WTC11 (cell line): ENCODE data around the gene NBEA. TPM values are rescaled to one million over a fixed set of nuclear protein-coding genes. Genes with fewer than 3 reads are reported as not detected.

Source experiments
- ATAC-seq: fragments of 200-7000 bp; cut with Tn5 transposase; 2 replicates; pipeline ENCODE4 v1.10.0; 2021; ENCODE audit warnings: mild to moderate bottlenecking, moderate library complexity
- CTCF ChIA-PET: fragments of 300-600 bp; sonication (Branson Sonifier 250); formaldehyde crosslinking; loops from one replicate; lab custom pipeline; 2021; ENCODE audit warnings: antibody characterized with exemption; lab: Charles Lee
- POLR2A ChIA-PET: fragments of 350-600 bp; sonication (Branson Sonifier 250); formaldehyde crosslinking; loops from one replicate; lab custom pipeline; 2021; ENCODE audit warnings: antibody characterized with exemption; lab: Charles Lee
- DNase-seq: peaks from one replicate; pipeline ENCODE4 v3.0.0; 2021; ENCODE audit warnings: low spot score
- H3K27ac Mint-ChIP-seq: 2 replicates; pipeline ENCODE4 v1.8.0; 2021; ENCODE audit warnings: mixed read lengths
- H3K27me3 Mint-ChIP-seq: 2 replicates; pipeline ENCODE4 v1.8.0; 2021; ENCODE audit warnings: low read depth, mild to moderate bottlenecking, moderate library complexity, mixed read lengths
- H3K36me3 Mint-ChIP-seq: 2 replicates; pipeline ENCODE4 v1.8.0; 2021; ENCODE audit warnings: mixed read lengths
- H3K4me1 Mint-ChIP-seq: 2 replicates; pipeline ENCODE4 v1.8.0; 2022; ENCODE audit warnings: mixed read lengths
- H3K4me3 Mint-ChIP-seq: 2 replicates; pipeline ENCODE4 v1.8.0; 2021; ENCODE audit warnings: mild to moderate bottlenecking, moderate library complexity, mixed read lengths
- H3K9me3 Mint-ChIP-seq: 2 replicates; pipeline ENCODE4 v1.8.0; 2021; ENCODE audit warnings: mixed read lengths
- ATF6 ChIP-seq: sonication (generic); formaldehyde crosslinking; IDR thresholded peaks from 2 replicates; pipeline ENCODE4 v1.8.1; 2023; ENCODE audit warnings: mild to moderate bottlenecking, missing genetic modification reagents
- ESRRA ChIP-seq: sonication (generic); formaldehyde crosslinking; IDR thresholded peaks from 2 replicates; pipeline ENCODE4 v1.8.1; 2022; ENCODE audit warnings: mild to moderate bottlenecking, missing genetic modification reagents, borderline replicate concordance
- ETV6 ChIP-seq: sonication (generic); formaldehyde crosslinking; IDR thresholded peaks from 2 replicates; pipeline ENCODE4 v1.8.1; 2022; ENCODE audit warnings: mild to moderate bottlenecking, missing genetic modification reagents
- FOXK1 ChIP-seq: sonication (generic); formaldehyde crosslinking; IDR thresholded peaks from 2 replicates; pipeline ENCODE4 v1.8.0; 2022; ENCODE audit warnings: mild to moderate bottlenecking, moderate library complexity, missing genetic modification reagents
- HMGA2 ChIP-seq: fragments of 250-450 bp; sonication (Bioruptor Pico); IDR thresholded peaks from 2 replicates; pipeline ENCODE4 v1.4.0; 2021; ENCODE audit warnings: mild to moderate bottlenecking, moderate library complexity
- JAZF1 ChIP-seq: fragments of 250-450 bp; sonication (Bioruptor Pico); IDR thresholded peaks from 2 replicates; pipeline ENCODE4 v1.9.0; 2021; ENCODE audit warnings: moderate library complexity, mild to moderate bottlenecking, inconsistent platforms
- JUN ChIP-seq: sonication (generic); formaldehyde crosslinking; IDR thresholded peaks from 2 replicates; pipeline ENCODE4 v1.8.0; 2023; ENCODE audit warnings: mild to moderate bottlenecking, missing genetic modification reagents
- MAX ChIP-seq: sonication (generic); formaldehyde crosslinking; IDR thresholded peaks from 2 replicates; pipeline ENCODE4 v1.8.0; 2022; ENCODE audit warnings: mild to moderate bottlenecking, missing genetic modification reagents
- NR3C1 ChIP-seq: sonication (generic); formaldehyde crosslinking; conservative IDR thresholded peaks from 2 replicates; pipeline ENCODE4 v1.8.1; 2023; ENCODE audit warnings: low read depth, mild to moderate bottlenecking, missing genetic modification reagents
- OVOL2 ChIP-seq: fragments of 250-450 bp; sonication (Bioruptor Pico); IDR thresholded peaks from 2 replicates; pipeline ENCODE4 v1.9.0; 2021; ENCODE audit warnings: mild to moderate bottlenecking, borderline replicate concordance
- PRRX2 ChIP-seq: fragments of 250-450 bp; sonication (Bioruptor Pico); IDR thresholded peaks from 2 replicates; pipeline ENCODE4 v1.8.0; 2021; ENCODE audit warnings: mild to moderate bottlenecking
- RORB ChIP-seq: fragments of 250-450 bp; sonication (Bioruptor Pico); IDR thresholded peaks from 2 replicates; pipeline ENCODE4 v1.9.0; 2021; ENCODE audit warnings: mild to moderate bottlenecking
- SMAD4 ChIP-seq: sonication (generic); formaldehyde crosslinking; IDR thresholded peaks from 2 replicates; pipeline ENCODE4 v1.8.0; 2022; ENCODE audit warnings: mild to moderate bottlenecking, missing genetic modification reagents
- TCF7 ChIP-seq: sonication (generic); formaldehyde crosslinking; IDR thresholded peaks from 2 replicates; pipeline ENCODE4 v1.8.0; 2022; ENCODE audit warnings: mild to moderate bottlenecking, low read depth, missing genetic modification reagents, moderate library complexity
- ZBTB21 ChIP-seq: sonication (generic); formaldehyde crosslinking; IDR thresholded peaks from 2 replicates; pipeline ENCODE4 v1.8.1; 2023; ENCODE audit warnings: mild to moderate bottlenecking, missing genetic modification reagents, borderline replicate concordance
- ZNF416 ChIP-seq: fragments of 250-450 bp; sonication (Bioruptor Pico); IDR thresholded peaks from 2 replicates; pipeline ENCODE4 v1.9.0; 2021; ENCODE audit warnings: mild to moderate bottlenecking, inconsistent platforms
- total RNA-seq: library from RNA; stranded (reverse); gene quantifications from 3 replicates; pipeline ENCODE4 v1.2.3, GENCODE V29; 2021
- TF ChIP-seq, protein P1 (sequence below): sonication (generic); formaldehyde crosslinking; IDR thresholded peaks from 2 replicates; pipeline ENCODE4 v1.8.1; 2022; ENCODE audit warnings: mild to moderate bottlenecking, missing genetic modification reagents, moderate library complexity, borderline replicate concordance
- TF ChIP-seq, protein P2 (sequence below): sonication (generic); formaldehyde crosslinking; IDR thresholded peaks from 2 replicates; pipeline ENCODE4 v1.8.0; 2023; ENCODE audit warnings: missing genetic modification reagents
- TF ChIP-seq, protein P3 (sequence below): sonication (generic); formaldehyde crosslinking; IDR thresholded peaks from 2 replicates; pipeline ENCODE4 v1.8.1; 2023; ENCODE audit warnings: mild to moderate bottlenecking, missing genetic modification reagents, moderate library complexity
- TF ChIP-seq, protein P4 (sequence below): sonication (generic); formaldehyde crosslinking; IDR thresholded peaks from 2 replicates; pipeline ENCODE4 v1.8.0; 2023; ENCODE audit warnings: missing genetic modification reagents, mild to moderate bottlenecking, borderline replicate concordance

NBEA gene
- total RNA-seq, 1 experiment from 2014 or later, result 20.9 TPM

GRCh38 chr13:35694549-35695447, 752.7 kb downstream of the NBEA start:
- CTCF ChIA-PET, result interaction anchor here (0.6 kb wide), 1 partner anchor 138 kb away, joined by 3 read pairs; no protein-coding TSS in a partner anchor
- Mint-ChIP-seq H3K4me1 (peaks cover 22% of the 10 kb centered on the region), H3K4me3 (no peak overlapping the region), H3K9me3 (no peaks in the 10 kb centered on the region), H3K27ac (no peak overlapping the region), H3K27me3 (no peaks in the 10 kb centered on the region), H3K36me3 (no peaks in the 10 kb centered on the region)
- ATAC-seq (no peak), DNase-seq (no peak)
- POLR2A ChIA-PET, result no interaction called here
- TF ChIP-seq, protein P1, sequence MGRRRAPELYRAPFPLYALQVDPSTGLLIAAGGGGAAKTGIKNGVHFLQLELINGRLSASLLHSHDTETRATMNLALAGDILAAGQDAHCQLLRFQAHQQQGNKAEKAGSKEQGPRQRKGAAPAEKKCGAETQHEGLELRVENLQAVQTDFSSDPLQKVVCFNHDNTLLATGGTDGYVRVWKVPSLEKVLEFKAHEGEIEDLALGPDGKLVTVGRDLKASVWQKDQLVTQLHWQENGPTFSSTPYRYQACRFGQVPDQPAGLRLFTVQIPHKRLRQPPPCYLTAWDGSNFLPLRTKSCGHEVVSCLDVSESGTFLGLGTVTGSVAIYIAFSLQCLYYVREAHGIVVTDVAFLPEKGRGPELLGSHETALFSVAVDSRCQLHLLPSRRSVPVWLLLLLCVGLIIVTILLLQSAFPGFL (CRISPR knock-in tag), result no peak
- TF ChIP-seq FOXK1 (CRISPR knock-in tag), result no peak
- TF ChIP-seq ZNF416 (CRISPR knock-in tag), result no peak
- no peak for TF ChIP-seq HMGA2 (CRISPR knock-in tag)
- no peak for TF ChIP-seq NR3C1 (CRISPR knock-in tag)
- no peak for TF ChIP-seq MAX
- no peak for TF ChIP-seq ZBTB21 (CRISPR knock-in tag)
- TF ChIP-seq, protein P2, sequence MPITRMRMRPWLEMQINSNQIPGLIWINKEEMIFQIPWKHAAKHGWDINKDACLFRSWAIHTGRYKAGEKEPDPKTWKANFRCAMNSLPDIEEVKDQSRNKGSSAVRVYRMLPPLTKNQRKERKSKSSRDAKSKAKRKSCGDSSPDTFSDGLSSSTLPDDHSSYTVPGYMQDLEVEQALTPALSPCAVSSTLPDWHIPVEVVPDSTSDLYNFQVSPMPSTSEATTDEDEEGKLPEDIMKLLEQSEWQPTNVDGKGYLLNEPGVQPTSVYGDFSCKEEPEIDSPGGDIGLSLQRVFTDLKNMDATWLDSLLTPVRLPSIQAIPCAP (CRISPR knock-in tag), result no peak
- TF ChIP-seq RORB (CRISPR knock-in tag), result no peak

DNA sequence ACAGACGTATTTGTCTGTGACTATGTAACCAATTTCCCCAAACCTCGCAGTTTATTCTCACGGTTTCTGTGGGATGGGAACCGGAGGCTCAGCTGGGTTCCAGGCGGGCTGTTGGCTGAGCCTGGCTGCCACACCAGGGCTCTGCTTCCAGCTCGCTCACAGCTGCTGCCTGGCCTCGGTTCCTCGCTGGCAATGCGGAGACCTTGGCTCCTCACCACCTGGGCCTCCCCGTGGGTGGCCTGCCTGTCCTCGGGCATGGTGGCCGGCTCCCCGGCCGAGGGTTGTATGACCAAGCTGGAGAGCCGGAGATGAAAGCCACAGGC, 753.3 kb downstream of the NBEA start:
- no peaks in the 10 kb centered on the region for H3K36me3 Mint-ChIP-seq
- POLR2A ChIA-PET, result no interaction called here
- H3K27ac Mint-ChIP-seq, result no peak overlapping the region
- no peaks in the 10 kb centered on the region for H3K9me3 Mint-ChIP-seq
- H3K4me1 Mint-ChIP-seq, result peaks cover 26% of the 10 kb centered on the region
- CTCF ChIA-PET, result no interaction called here
- ATAC-seq, result no peak
- no peak for DNase-seq
- no peak overlapping the region for H3K4me3 Mint-ChIP-seq
- TF ChIP-seq NR3C1 (CRISPR knock-in tag) (no peak), ATF6 (CRISPR knock-in tag) (no peak), PRRX2 (no peak), TCF7 (no peak), ETV6 (CRISPR knock-in tag) (no peak), JAZF1 (CRISPR knock-in tag) (no peak), OVOL2 (no peak), SMAD4 (no peak), JUN (no peak), ESRRA (CRISPR knock-in tag) (no peak)
- TF ChIP-seq, protein P3, sequence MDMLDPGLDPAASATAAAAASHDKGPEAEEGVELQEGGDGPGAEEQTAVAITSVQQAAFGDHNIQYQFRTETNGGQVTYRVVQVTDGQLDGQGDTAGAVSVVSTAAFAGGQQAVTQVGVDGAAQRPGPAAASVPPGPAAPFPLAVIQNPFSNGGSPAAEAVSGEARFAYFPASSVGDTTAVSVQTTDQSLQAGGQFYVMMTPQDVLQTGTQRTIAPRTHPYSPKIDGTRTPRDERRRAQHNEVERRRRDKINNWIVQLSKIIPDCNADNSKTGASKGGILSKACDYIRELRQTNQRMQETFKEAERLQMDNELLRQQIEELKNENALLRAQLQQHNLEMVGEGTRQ, result no peak
- TF ChIP-seq, protein P4, sequence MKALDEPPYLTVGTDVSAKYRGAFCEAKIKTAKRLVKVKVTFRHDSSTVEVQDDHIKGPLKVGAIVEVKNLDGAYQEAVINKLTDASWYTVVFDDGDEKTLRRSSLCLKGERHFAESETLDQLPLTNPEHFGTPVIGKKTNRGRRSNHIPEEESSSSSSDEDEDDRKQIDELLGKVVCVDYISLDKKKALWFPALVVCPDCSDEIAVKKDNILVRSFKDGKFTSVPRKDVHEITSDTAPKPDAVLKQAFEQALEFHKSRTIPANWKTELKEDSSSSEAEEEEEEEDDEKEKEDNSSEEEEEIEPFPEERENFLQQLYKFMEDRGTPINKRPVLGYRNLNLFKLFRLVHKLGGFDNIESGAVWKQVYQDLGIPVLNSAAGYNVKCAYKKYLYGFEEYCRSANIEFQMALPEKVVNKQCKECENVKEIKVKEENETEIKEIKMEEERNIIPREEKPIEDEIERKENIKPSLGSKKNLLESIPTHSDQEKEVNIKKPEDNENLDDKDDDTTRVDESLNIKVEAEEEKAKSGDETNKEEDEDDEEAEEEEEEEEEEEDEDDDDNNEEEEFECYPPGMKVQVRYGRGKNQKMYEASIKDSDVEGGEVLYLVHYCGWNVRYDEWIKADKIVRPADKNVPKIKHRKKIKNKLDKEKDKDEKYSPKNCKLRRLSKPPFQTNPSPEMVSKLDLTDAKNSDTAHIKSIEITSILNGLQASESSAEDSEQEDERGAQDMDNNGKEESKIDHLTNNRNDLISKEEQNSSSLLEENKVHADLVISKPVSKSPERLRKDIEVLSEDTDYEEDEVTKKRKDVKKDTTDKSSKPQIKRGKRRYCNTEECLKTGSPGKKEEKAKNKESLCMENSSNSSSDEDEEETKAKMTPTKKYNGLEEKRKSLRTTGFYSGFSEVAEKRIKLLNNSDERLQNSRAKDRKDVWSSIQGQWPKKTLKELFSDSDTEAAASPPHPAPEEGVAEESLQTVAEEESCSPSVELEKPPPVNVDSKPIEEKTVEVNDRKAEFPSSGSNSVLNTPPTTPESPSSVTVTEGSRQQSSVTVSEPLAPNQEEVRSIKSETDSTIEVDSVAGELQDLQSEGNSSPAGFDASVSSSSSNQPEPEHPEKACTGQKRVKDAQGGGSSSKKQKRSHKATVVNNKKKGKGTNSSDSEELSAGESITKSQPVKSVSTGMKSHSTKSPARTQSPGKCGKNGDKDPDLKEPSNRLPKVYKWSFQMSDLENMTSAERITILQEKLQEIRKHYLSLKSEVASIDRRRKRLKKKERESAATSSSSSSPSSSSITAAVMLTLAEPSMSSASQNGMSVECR (CRISPR knock-in tag), result no peak
- TF ChIP-seq, protein P1 (CRISPR knock-in tag), result no peak
- TF ChIP-seq, protein P2 (CRISPR knock-in tag), result no peak
- H3K27me3 Mint-ChIP-seq, result no peaks in the 10 kb centered on the region
